ENCODE results near the gene PANX1.
A peak's percentile ranks its signal among the peaks of the same experiment; 100 is the strongest.

Gene PANX1

GRCh38 chr11:94148189-94148588, 19.5 kb downstream of the PANX1 start:
- no peak for DNase-seq
- no peaks in the 10 kb centered on the region for H3K9me3 ChIP-seq
- no peaks in the 10 kb centered on the region for H3K27me3 ChIP-seq
- H3K4me3 ChIP-seq (ENCODE audit: low read depth, low read length): no peak overlapping the region
- no peaks in the 10 kb centered on the region for H3K36me3 ChIP-seq
- peaks cover 32% of the 10 kb centered on the region for H3K4me1 ChIP-seq
- TF ChIP-seq CTCF (IDR thresholded peaks at IDR 0.05; ENCODE audit: low read depth, low read length): no peak

GRCh38 chr11:94149431-94150017, 20.9 kb downstream of the PANX1 start:
- no peak for TF ChIP-seq CTCF (IDR thresholded peaks at IDR 0.05; ENCODE audit: low read depth, low read length)
- Histone ChIP-seq H3K4me3 (ENCODE audit: low read depth, low read length) (no peak overlapping the region), H3K36me3 (peaks cover 8% of the 10 kb centered on the region), H3K4me1 (peaks cover 39% of the 10 kb centered on the region), H3K27me3 (no peaks in the 10 kb centered on the region), H3K9me3 (no peaks in the 10 kb centered on the region)
- no peak for DNase-seq

GRCh38 chr11:94150056-94150455, 21.4 kb downstream of the PANX1 start:
- H3K27me3 ChIP-seq: no peaks in the 10 kb centered on the region
- H3K36me3 ChIP-seq: peaks cover 13% of the 10 kb centered on the region
- DNase-seq: no peak
- H3K4me3 ChIP-seq (ENCODE audit: low read depth, low read length): no peak overlapping the region
- H3K9me3 ChIP-seq: no peaks in the 10 kb centered on the region
- TF ChIP-seq CTCF (IDR thresholded peaks at IDR 0.05; ENCODE audit: low read depth, low read length): no peak
- H3K4me1 ChIP-seq: peaks cover 39% of the 10 kb centered on the region

- Histone ChIP-seq H3K4me1 (peaks cover 39% of the 10 kb centered on the region), H3K27me3 (no peaks in the 10 kb centered on the region), H3K4me3 (ENCODE audit: low read depth, low read length) (no peak overlapping the region), H3K36me3 (peaks cover 13% of the 10 kb centered on the region), H3K9me3 (no peaks in the 10 kb centered on the region)
- no peak for DNase-seq
- no peak for TF ChIP-seq CTCF (IDR thresholded peaks at IDR 0.05; ENCODE audit: low read depth, low read length)
These were observed 22.4 kb downstream of the PANX1 start for GRCh38 chr11:94150704-94151685.

GRCh38 chr11:94151903-94152677, 23.4 kb downstream of the PANX1 start:
- Histone ChIP-seq H3K9me3 (no peaks in the 10 kb centered on the region), H3K4me3 (ENCODE audit: low read depth, low read length) (peak overlapping the region; percentile 14; the same call in 1 of the 2 replicates), H3K27me3 (no peaks in the 10 kb centered on the region), H3K36me3 (peaks cover 17% of the 10 kb centered on the region), H3K4me1 (peaks cover 33% of the 10 kb centered on the region)
- DNase-seq: peak; percentile 72
- no peak for TF ChIP-seq CTCF (IDR thresholded peaks at IDR 0.05; ENCODE audit: low read depth, low read length)

All from BE2C (cell line).